Measurements from ENCODE around the gene EXOC1.

DNA sequence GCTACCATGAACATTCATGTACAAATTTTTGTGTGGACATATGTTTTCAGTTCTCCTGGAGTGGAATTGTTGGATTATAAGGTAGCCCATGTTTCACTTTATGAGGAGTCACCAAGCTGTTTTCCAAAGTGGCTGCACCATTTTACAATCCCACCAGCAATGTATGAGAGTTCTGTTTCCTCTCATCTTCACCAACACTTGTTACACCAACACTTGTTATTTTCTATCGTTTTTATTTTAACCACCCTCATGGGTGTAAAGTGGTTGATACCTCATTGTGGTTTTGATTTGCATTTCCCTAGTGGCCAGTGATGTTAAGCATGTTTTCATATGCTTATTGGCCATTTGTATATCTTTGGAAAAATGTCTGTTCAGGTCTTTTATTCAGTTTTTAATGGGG, 4.1 kb downstream of the EXOC1 start:
- TF ChIP-seq, protein P1, sequence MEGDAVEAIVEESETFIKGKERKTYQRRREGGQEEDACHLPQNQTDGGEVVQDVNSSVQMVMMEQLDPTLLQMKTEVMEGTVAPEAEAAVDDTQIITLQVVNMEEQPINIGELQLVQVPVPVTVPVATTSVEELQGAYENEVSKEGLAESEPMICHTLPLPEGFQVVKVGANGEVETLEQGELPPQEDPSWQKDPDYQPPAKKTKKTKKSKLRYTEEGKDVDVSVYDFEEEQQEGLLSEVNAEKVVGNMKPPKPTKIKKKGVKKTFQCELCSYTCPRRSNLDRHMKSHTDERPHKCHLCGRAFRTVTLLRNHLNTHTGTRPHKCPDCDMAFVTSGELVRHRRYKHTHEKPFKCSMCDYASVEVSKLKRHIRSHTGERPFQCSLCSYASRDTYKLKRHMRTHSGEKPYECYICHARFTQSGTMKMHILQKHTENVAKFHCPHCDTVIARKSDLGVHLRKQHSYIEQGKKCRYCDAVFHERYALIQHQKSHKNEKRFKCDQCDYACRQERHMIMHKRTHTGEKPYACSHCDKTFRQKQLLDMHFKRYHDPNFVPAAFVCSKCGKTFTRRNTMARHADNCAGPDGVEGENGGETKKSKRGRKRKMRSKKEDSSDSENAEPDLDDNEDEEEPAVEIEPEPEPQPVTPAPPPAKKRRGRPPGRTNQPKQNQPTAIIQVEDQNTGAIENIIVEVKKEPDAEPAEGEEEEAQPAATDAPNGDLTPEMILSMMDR (IDR thresholded peaks at IDR 0.05 in 2 of 3, conservative IDR thresholded peaks at IDR 0.05 in 1 of 3; ENCODE audit: control insufficient read depth in 2 of 3, extremely low read depth in 1 of 3, insufficient read depth in 1 of 3, low read depth in 3 of 3, low read length in 3 of 3), result no peak
- TF ChIP-seq JUND (IDR thresholded peaks at IDR 0.05; ENCODE audit: low read depth, low read length) (no peak), EP300 (IDR thresholded peaks at IDR 0.05; ENCODE audit: borderline replicate concordance in 1 of 2, control insufficient read depth in 1 of 2, low read depth in 2 of 2, low read length in 2 of 2) (no peak), ASH2L (IDR thresholded peaks at IDR 0.05; ENCODE audit: borderline replicate concordance, low read depth) (no peak), WRNIP1 (IDR thresholded peaks at IDR 0.05; ENCODE audit: borderline replicate concordance, low read depth, low read length) (no peak), MTA3 (IDR thresholded peaks at IDR 0.05; ENCODE audit: borderline replicate concordance, low read length) (no peak)

Data from GM12878 (cell line).